ENCODE data around the gene CD3G.
A peak's percentile ranks its signal among the peaks of the same experiment; 100 is the strongest.

DNA sequence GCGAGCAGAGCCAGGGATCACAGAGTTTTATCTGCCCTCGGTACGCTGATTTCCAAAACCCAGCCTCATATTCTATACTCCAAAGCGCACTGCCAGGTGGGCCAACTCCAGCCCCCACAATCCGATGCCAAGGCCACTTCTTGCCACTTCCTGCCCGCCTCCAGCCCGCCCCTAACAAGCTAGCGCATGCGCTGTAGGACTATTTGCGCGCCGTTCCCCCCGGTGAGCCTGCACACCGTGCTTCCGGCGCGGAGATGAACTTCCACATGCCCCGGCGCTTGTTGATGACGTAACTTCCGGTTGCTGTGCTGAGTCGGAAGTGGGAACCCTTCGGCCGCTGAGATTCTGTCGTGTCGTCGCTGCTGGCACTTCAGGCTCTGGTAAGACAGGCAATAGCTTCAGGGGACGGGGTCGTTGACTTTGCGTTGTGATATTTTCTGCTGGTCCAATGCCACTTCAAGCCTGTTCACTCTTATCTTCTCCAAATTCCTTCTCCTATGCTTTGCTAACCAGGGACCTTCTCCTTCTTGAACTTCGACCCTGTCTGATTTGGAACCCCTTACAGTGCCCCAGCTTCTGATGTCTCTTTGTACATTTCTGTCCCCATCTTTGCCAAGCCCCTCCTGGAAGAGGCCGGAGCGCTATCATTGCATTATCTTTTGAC lies 15.3 kb downstream of the CD3G start, which contains the start of gene UBE4A:
- TF ChIP-seq, protein P1, sequence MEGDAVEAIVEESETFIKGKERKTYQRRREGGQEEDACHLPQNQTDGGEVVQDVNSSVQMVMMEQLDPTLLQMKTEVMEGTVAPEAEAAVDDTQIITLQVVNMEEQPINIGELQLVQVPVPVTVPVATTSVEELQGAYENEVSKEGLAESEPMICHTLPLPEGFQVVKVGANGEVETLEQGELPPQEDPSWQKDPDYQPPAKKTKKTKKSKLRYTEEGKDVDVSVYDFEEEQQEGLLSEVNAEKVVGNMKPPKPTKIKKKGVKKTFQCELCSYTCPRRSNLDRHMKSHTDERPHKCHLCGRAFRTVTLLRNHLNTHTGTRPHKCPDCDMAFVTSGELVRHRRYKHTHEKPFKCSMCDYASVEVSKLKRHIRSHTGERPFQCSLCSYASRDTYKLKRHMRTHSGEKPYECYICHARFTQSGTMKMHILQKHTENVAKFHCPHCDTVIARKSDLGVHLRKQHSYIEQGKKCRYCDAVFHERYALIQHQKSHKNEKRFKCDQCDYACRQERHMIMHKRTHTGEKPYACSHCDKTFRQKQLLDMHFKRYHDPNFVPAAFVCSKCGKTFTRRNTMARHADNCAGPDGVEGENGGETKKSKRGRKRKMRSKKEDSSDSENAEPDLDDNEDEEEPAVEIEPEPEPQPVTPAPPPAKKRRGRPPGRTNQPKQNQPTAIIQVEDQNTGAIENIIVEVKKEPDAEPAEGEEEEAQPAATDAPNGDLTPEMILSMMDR (IDR thresholded peaks at IDR 0.05): no peak
- TF ChIP-seq POLR2AphosphoS5 (IDR thresholded peaks at IDR 0.05; ENCODE audit: low read depth, low read length) (peak; percentile 95), REST (IDR thresholded peaks at IDR 0.05; ENCODE audit: insufficient read depth in 1 of 2, low read depth in 2 of 2, low read length in 1 of 2) (no peak), TCF7L2 (IDR thresholded peaks at IDR 0.05; ENCODE audit: low read depth, low read length) (no peak), SIN3A (IDR thresholded peaks at IDR 0.05; ENCODE audit: borderline replicate concordance, insufficient read depth, low read depth, low read length) (peak; percentile 91)
